Left cardiac atrium (tissue), 4 donors: ENCODE results near the gene EGR4. TPM values are rescaled to one million over a fixed set of nuclear protein-coding genes. Genes with fewer than 3 reads are reported as not detected.
"Not testable (repeated sequence)": the region's sequence is repeated elsewhere in the genome, so short reads cannot be mapped to it uniquely, and the experiment has no call there.

Experiments
- ATAC-seq, 2 donors: fragments of 200-7000 bp; cut with Tn5 transposase; one replicate each; pipeline ENCODE4 v1.9.1; 2020; ENCODE audit warnings: mild to moderate bottlenecking in 2 of 2, moderate library complexity in 2 of 2
- DNase-seq: peaks from one replicate; pipeline ENCODE4 v3.0.0-alpha.2; 2020
- intact Hi-C, 2 donors: fragments of 100-400 bp; cut with DNase I; formaldehyde crosslinking; loops; one replicate each; pipeline versions ENCODE4 v1.14.1 to v1.15.1; 2022 to 2023
- total RNA-seq, 2 donors: library from RNA; stranded (reverse); fragmentation: NEBNext Ultra II Directional; extraction: Animal tissue kit (Norgen Biotek cat#: 25700); gene quantifications; one replicate each; pipeline ENCODE4 v1.2.1, GENCODE V29; 2021
- donor health status: DM: no; HTN: yes; CAD: no.
- donor health status: DM: no; HTN: yes; CAD: no; lungs with severe emphysema.
- donor health status: DM: yes; HTN: yes; CAD: no.
- donor health status: Dilated cardiomyopathy.

EGR4 gene
- total RNA-seq, 2 donors from 2014 or later, result not detected

- intact Hi-C loops, result no loop called here
- DNase-seq (no peak), ATAC-seq (no peak)
Measured at GRCh38 chr2:73266061-73266901, 27.1 kb downstream of the EGR4 start.

GRCh38 chr2:73265298-73266060 is 27.9 kb downstream of the EGR4 start:
- no peak for ATAC-seq
- no peak for DNase-seq
- intact Hi-C loops, result no loop called here

GRCh38 chr2:73264783-73265182 is 28.6 kb downstream of the EGR4 start:
- intact Hi-C loops, result no loop called here
- ATAC-seq (no peak), DNase-seq (no peak)

GRCh38 chr2:73264332-73264606 is 29.1 kb downstream of the EGR4 start:
- DNase-seq (no peak), ATAC-seq (no peak)
- intact Hi-C loops, result no loop called here

- DNase-seq (no peak), ATAC-seq (no peak)
- intact Hi-C loops, result no loop called here
Measured at GRCh38 chr2:73263540-73264331, 29.6 kb downstream of the EGR4 start.

- DNase-seq, ATAC-seq, intact Hi-C loops: not testable (repeated sequence)
Measured at GRCh38 chr2:73262691-73263429, 30.5 kb downstream of the EGR4 start.

- DNase-seq (no peak), ATAC-seq (no peak)
- intact Hi-C loops, result no loop called here
Measured at GRCh38 chr2:73262108-73262651, 31.2 kb downstream of the EGR4 start.

GRCh38 chr2:73260338-73260984 is 32.9 kb downstream of the EGR4 start:
- DNase-seq, result no peak
- intact Hi-C loops, result no loop called here
- peak; percentile 56 to 66 for ATAC-seq

GRCh38 chr2:73259704-73260337 is 33.5 kb downstream of the EGR4 start:
- DNase-seq (no peak), ATAC-seq (no peak)
- intact Hi-C loops, result no loop called here

- no peak for DNase-seq
- intact Hi-C loops, result no loop called here
- no peak for ATAC-seq
Measured at GRCh38 chr2:73259276-73259675, 34.1 kb downstream of the EGR4 start.

GRCh38 chr2:73258913-73259215 is 34.5 kb downstream of the EGR4 start:
- intact Hi-C loops, result no loop called here
- DNase-seq (no peak), ATAC-seq (no peak)

GRCh38 chr2:73258186-73258912 is 35.0 kb downstream of the EGR4 start:
- intact Hi-C loops, result no loop called here
- DNase-seq (no peak), ATAC-seq (no peak)

- DNase-seq (no peak), ATAC-seq (no peak)
- intact Hi-C loops, result no loop called here
Measured at GRCh38 chr2:73257425-73258125, 35.8 kb downstream of the EGR4 start.

- intact Hi-C loops, result no loop called here
- DNase-seq (no peak), ATAC-seq (no peak)
Measured at GRCh38 chr2:73257021-73257420, 36.3 kb downstream of the EGR4 start.

GRCh38 chr2:73256618-73256922 is 36.8 kb downstream of the EGR4 start:
- ATAC-seq (no peak), DNase-seq (no peak)
- intact Hi-C loops, result no loop called here

- ATAC-seq (no peak), DNase-seq (no peak)
- intact Hi-C loops, result no loop called here
Measured at GRCh38 chr2:73255907-73256617, 37.3 kb downstream of the EGR4 start.
